HFFc6 (cell line): Measurements from ENCODE around the gene USP47. TPM values are rescaled to one million over a fixed set of nuclear protein-coding genes. Genes with fewer than 3 reads are reported as not detected.

Experiments used
- DNase-seq: peaks from one replicate; pipeline ENCODE4 v3.0.0-alpha.2; 2018
- H3K27ac Mint-ChIP-seq: 2 replicates; pipeline ENCODE4 v1.8.0; 2020; ENCODE audit warnings: mild to moderate bottlenecking, mixed read lengths
- H3K27me3 Mint-ChIP-seq: 2 replicates; pipeline ENCODE4 v1.8.0; 2021; ENCODE audit warnings: mild to moderate bottlenecking, moderate library complexity, mixed read lengths; ENCODE audit not compliant: insufficient read depth
- H3K36me3 Mint-ChIP-seq: 2 replicates; pipeline ENCODE4 v1.8.0; 2021; ENCODE audit warnings: low read depth, mixed read lengths
- H3K4me1 Mint-ChIP-seq: 2 replicates; pipeline ENCODE4 v1.8.0; 2020; ENCODE audit warnings: low read depth, mixed read lengths
- H3K4me3 Mint-ChIP-seq: 2 replicates; pipeline ENCODE4 v1.8.0; 2020; ENCODE audit warnings: mild to moderate bottlenecking, moderate library complexity, mixed read lengths
- H3K9me3 Mint-ChIP-seq: 2 replicates; pipeline ENCODE4 v1.8.0; 2020; ENCODE audit warnings: mild to moderate bottlenecking, mixed read lengths
- CTCF ChIP-seq: fragments of 200-600 bp; sonication (generic); IDR thresholded peaks from 2 replicates; pipeline ENCODE4 v1.5.0; 2021; ENCODE audit warnings: antibody characterized with exemption, mild to moderate bottlenecking
- total RNA-seq, 6 experiments: library from RNA; stranded (reverse); fragmentation: NEBNext Ultra II Directional; extraction: Animal tissue kit (Norgen Biotek cat#: 25700); gene quantifications; 2 replicates in 1 of 6; 3 replicates in 5 of 6; pipeline ENCODE4 v1.2.3, GENCODE V29; 2021

The USP47 gene
- total RNA-seq, 6 experiments from 2014 or later = 33.6 to 38.7 (median 35.1) TPM

GRCh38 chr11:11871991-11872401 lies 30.2 kb downstream of the USP47 start:
- Mint-ChIP-seq H3K27ac (peak overlapping the region; percentile 65), H3K9me3 (peaks cover 8% of the 10 kb centered on the region), H3K4me1 (peaks cover 31% of the 10 kb centered on the region), H3K4me3 (peak overlapping the region; percentile 66), H3K27me3 (no peaks in the 10 kb centered on the region; the same call in 1 of the 2 replicates), H3K36me3 (peaks cover 14% of the 10 kb centered on the region)
- TF ChIP-seq CTCF = no peak
- no peak for DNase-seq

GRCh38 chr11:11876458-11876857 lies 34.7 kb downstream of the USP47 start:
- Mint-ChIP-seq H3K9me3 (no peaks in the 10 kb centered on the region), H3K4me3 (no peak overlapping the region), H3K27ac (no peak overlapping the region), H3K36me3 (peaks cover 7% of the 10 kb centered on the region; the same call in 1 of the 2 replicates), H3K27me3 (no peaks in the 10 kb centered on the region), H3K4me1 (peaks cover 36% of the 10 kb centered on the region)
- peak; percentile 47; the same call in 1 of the 2 replicates for TF ChIP-seq CTCF
- no peak for DNase-seq

GRCh38 chr11:11880179-11880578 lies 38.4 kb downstream of the USP47 start:
- Mint-ChIP-seq H3K36me3 (peaks cover 15% of the 10 kb centered on the region), H3K27ac (no peak overlapping the region), H3K4me3 (no peak overlapping the region), H3K4me1 (peaks cover 30% of the 10 kb centered on the region), H3K27me3 (no peaks in the 10 kb centered on the region), H3K9me3 (no peaks in the 10 kb centered on the region)
- no peak for TF ChIP-seq CTCF
- no peak for DNase-seq

- H3K36me3 Mint-ChIP-seq = peaks cover 38% of the 10 kb centered on the region
- H3K27ac Mint-ChIP-seq = peak overlapping the region; percentile 7; the same call in 1 of the 2 replicates
- no peak for DNase-seq
- no peak overlapping the region for H3K4me3 Mint-ChIP-seq
- no peak for TF ChIP-seq CTCF
- peaks cover 30% of the 10 kb centered on the region for H3K4me1 Mint-ChIP-seq
- no peaks in the 10 kb centered on the region for H3K9me3 Mint-ChIP-seq
- H3K27me3 Mint-ChIP-seq = no peaks in the 10 kb centered on the region
These were observed 40.8 kb downstream of the USP47 start for GRCh38 chr11:11882539-11882938.

GRCh38 chr11:11884351-11884750 lies 42.6 kb downstream of the USP47 start:
- DNase-seq = no peak
- Mint-ChIP-seq H3K4me1 (peaks cover 23% of the 10 kb centered on the region), H3K27me3 (no peaks in the 10 kb centered on the region), H3K36me3 (peaks cover 44% of the 10 kb centered on the region), H3K27ac (no peak overlapping the region), H3K9me3 (no peaks in the 10 kb centered on the region), H3K4me3 (no peak overlapping the region)
- no peak for TF ChIP-seq CTCF
